Activated CD4-positive, alpha-beta memory T cell treated with anti-CD3 and anti-CD28 coated beads, Interleukin-2, amount 10 ng/mL, durations not matched to agents 7 days and 5 days (primary cell): Measurements from ENCODE around the gene LRP4. TPM values are rescaled to one million over a fixed set of nuclear protein-coding genes. Genes with fewer than 3 reads are reported as not detected.

ENCODE experiments used
- CTCF ChIA-PET: fragments of 350-600 bp; sonication (Branson Sonifier 250); formaldehyde crosslinking; loops from one replicate; lab custom pipeline; 2021; ENCODE audit warnings: antibody characterized with exemption, inconsistent platforms; lab: Charles Lee
- POLR2A ChIA-PET: fragments of 350-600 bp; sonication (Branson Sonifier 250); formaldehyde crosslinking; loops from one replicate; lab custom pipeline; 2021; ENCODE audit warnings: antibody characterized with exemption; lab: Charles Lee
- DNase-seq: peaks from one replicate; pipeline ENCODE4 v3.0.0-alpha.2; 2020
- H3K27ac Mint-ChIP-seq: one replicate; pipeline ENCODE4 v1.8.0; 2021; ENCODE audit warnings: mild to moderate bottlenecking, mixed read lengths
- H3K27me3 Mint-ChIP-seq: one replicate; pipeline ENCODE4 v1.8.0; 2021; ENCODE audit warnings: mixed read lengths
- H3K36me3 Mint-ChIP-seq: one replicate; pipeline ENCODE4 v1.8.0; 2021; ENCODE audit warnings: low read depth, mixed read lengths
- H3K4me1 Mint-ChIP-seq: one replicate; pipeline ENCODE4 v1.8.0; 2021; ENCODE audit warnings: mixed read lengths
- H3K4me3 Mint-ChIP-seq: one replicate; pipeline ENCODE4 v1.8.0; 2021; ENCODE audit warnings: mild to moderate bottlenecking, mixed read lengths
- H3K9me3 Mint-ChIP-seq: one replicate; pipeline ENCODE4 v1.8.0; 2021; ENCODE audit warnings: mixed read lengths
- total RNA-seq, 2 experiments: library from RNA; stranded (reverse); gene quantifications; one replicate each; pipeline ENCODE4 v1.2.3, GENCODE V29; 2021

Gene LRP4
- total RNA-seq, 2 experiments from 2014 or later: 0.05 TPM; not detected in 1

DNA sequence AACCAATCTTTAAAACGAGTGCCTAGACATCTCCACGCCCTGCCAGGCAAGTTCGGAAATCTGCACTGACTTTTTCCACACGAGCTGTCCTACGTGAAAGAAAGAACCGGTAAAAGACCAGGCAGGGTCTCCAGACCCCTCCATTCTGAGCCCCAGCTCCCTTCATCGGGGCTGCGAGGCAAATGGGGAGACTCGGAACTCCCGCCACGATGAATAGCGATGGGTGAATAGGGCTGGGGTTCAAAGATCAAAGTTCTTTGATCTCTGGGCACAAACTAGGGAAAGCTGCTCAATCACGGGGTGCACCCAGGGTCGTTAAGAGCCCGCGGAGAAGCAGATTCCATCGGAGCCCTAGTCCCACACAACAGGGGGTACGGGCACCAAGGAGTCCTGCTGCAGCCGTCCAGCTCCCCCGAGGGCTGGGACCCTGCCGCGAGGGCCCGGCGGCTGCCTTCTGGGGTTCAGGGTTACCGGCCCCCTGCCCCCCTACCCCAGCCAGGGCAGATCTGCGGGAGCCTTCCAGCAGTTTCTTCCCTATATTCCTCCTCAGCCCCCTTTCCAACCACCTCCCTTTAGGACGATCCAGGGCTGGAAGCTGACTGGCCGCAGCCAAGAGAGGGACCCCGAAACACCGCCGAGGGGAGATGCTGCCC lies 1.1 kb downstream of the LRP4 start:
- Mint-ChIP-seq H3K27me3 (peaks cover 68% of the 10 kb centered on the region), H3K27ac (no peak overlapping the region), H3K36me3 (peaks cover 4% of the 10 kb centered on the region), H3K9me3 (no peaks in the 10 kb centered on the region), H3K4me3 (peak overlapping the region; percentile 56), H3K4me1 (peaks cover 29% of the 10 kb centered on the region)
- ChIA-PET CTCF (interaction anchor here (1.2 to 1.5 kb wide), 2 partner anchors 236 to 237 kb away, joined by 3 to 7 read pairs; no protein-coding TSS in a partner anchor), POLR2A (interaction anchor here (0.5 to 1.2 kb wide), 3 partner anchors 13 to 298 kb away, joined by 3 read pairs; partner anchors contain the start of genes CSTPP1 and DDB2)
- no peak for DNase-seq

DNA sequence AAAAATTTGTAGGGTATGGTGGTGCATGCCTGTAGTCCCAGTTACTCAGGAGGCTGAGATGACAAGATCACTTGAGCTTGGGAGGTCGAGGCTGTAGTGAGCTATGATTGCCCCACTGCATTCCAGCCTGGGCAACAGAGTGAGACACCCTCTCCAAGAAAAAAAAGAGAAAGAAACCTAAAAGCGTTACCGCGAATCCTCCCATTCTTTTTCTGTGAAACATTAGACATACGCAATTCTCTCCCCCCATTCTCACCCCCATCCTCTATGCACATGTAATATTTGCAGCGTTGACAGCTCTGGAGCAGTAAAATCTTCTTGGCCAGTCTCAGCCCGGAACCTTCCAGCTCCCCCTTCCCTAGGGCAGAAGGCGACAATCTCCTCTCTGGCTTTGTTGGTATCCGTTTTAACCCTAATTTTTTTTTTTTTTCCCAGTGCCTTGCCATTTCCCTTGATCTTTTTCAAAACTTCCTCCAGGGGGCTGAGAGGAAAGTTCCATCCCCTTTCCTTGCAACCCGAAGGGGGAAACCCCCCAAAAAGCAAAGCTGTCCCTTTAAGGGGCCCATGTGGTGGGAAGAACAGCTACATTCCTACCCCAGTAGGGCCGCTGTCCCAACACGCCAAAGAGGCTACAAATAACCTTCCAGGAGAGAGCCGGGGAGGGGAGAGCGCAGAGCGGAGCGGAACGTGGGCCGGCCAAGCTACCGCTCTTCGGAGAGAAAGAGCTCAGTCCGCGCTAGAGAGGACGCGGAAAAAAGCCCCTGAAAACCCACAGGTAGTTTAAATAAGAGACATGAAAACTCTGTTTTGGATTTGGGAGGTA lies 1.9 kb downstream of the LRP4 start:
- Mint-ChIP-seq H3K9me3 (no peaks in the 10 kb centered on the region), H3K4me1 (peaks cover 29% of the 10 kb centered on the region), H3K4me3 (peak overlapping the region; percentile 25), H3K27ac (no peak overlapping the region), H3K36me3 (peaks cover 4% of the 10 kb centered on the region), H3K27me3 (peaks cover 71% of the 10 kb centered on the region)
- CTCF ChIA-PET: interaction anchor here (0.7 to 1.5 kb wide), 4 partner anchors 15 to 238 kb away, joined by 3 to 7 read pairs (median 4); no protein-coding TSS in a partner anchor
- DNase-seq: no peak
- POLR2A ChIA-PET: interaction anchor here (0.7 to 1.2 kb wide), 3 partner anchors 12 to 298 kb away, joined by 3 read pairs; partner anchors contain the start of genes CSTPP1 and DDB2

DNA sequence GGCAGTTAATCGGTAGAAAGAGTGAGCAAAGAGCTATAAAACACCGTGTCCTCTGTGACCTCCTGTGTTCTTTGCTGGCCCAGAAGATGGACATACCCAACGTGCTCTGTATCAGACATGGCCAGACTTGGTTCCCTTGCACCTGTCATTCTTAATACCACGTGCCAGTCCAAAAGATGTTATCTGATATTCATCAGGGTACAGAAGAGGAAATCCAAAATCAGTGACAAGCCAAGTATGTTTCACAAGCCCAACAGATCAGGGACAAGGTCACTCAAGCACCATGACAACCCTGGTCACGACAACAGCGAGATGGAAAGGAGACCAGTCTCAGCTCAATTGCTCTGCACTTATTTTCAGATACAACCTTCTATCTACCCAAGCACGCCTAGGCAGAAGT lies 3.4 kb downstream of the LRP4 start:
- H3K27me3 Mint-ChIP-seq: peaks cover 78% of the 10 kb centered on the region
- H3K4me3 Mint-ChIP-seq: no peak overlapping the region
- no peak for DNase-seq
- ChIA-PET POLR2A (no interaction called here), CTCF (no interaction called here)
- peaks cover 28% of the 10 kb centered on the region for H3K4me1 Mint-ChIP-seq
- peaks cover 4% of the 10 kb centered on the region for H3K36me3 Mint-ChIP-seq
- no peaks in the 10 kb centered on the region for H3K9me3 Mint-ChIP-seq
- H3K27ac Mint-ChIP-seq: no peak overlapping the region

DNA sequence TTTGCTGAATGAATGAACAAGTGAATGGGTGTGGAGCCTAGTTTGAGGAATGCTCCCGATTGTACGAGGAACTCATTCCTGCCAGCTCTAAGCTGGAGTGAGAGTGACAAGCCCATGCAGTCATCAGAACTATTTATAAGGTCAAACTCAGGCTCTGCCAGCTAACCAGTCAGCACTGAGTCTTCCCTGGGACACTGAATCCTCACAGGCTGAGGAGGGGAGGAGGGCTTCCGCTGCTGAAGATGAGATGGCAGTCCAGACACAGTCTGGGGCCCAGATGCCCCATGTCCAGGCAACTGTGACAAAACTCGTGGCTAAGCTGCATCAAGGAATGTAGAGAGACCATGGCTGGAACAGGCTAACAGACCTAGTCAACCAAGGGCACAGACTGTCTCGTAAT lies 4.0 kb downstream of the LRP4 start:
- Mint-ChIP-seq H3K9me3 (no peaks in the 10 kb centered on the region), H3K36me3 (peaks cover 4% of the 10 kb centered on the region)
- no peak for DNase-seq

DNA sequence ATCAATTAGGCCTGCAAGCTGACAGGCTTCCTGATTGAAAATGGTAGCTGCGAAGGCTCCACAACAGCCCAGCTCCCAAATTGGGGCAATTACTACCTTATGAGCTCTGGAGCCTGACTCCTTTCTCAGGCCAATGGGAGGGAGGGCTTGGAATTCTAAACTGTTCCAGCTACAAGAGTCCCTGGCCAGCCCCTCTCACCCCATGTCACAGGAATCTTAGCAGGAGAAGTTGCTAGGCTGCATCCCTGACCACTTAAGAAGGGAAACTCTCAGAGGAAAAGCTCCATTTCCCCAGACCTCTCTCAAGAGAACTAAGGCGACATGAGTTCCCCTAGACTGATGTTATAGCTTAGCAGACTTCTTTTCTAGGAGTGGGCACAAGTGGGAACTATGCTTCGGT lies 4.9 kb downstream of the LRP4 start:
- ChIA-PET CTCF (interaction anchor here (2.3 kb wide), 1 partner anchor 240 kb away, joined by 12 read pairs; no protein-coding TSS in a partner anchor), POLR2A (interaction anchor here (0.6 kb wide), 1 partner anchor 16 kb away, joined by 3 read pairs; no protein-coding TSS in a partner anchor)
- Mint-ChIP-seq H3K27ac (no peak overlapping the region), H3K9me3 (no peaks in the 10 kb centered on the region), H3K4me3 (no peak overlapping the region), H3K27me3 (peaks cover 70% of the 10 kb centered on the region), H3K4me1 (peaks cover 15% of the 10 kb centered on the region), H3K36me3 (no peaks in the 10 kb centered on the region)
- no peak for DNase-seq

More for the DNA sequence above, 4.0 kb downstream of the LRP4 start:
- Mint-ChIP-seq H3K4me1 (peaks cover 23% of the 10 kb centered on the region), H3K27me3 (peaks cover 73% of the 10 kb centered on the region), H3K4me3 (no peak overlapping the region), H3K27ac (no peak overlapping the region)
- ChIA-PET POLR2A (no interaction called here), CTCF (interaction anchor here (2.3 kb wide), 1 partner anchor 239 kb away, joined by 12 read pairs; no protein-coding TSS in a partner anchor)

DNA sequence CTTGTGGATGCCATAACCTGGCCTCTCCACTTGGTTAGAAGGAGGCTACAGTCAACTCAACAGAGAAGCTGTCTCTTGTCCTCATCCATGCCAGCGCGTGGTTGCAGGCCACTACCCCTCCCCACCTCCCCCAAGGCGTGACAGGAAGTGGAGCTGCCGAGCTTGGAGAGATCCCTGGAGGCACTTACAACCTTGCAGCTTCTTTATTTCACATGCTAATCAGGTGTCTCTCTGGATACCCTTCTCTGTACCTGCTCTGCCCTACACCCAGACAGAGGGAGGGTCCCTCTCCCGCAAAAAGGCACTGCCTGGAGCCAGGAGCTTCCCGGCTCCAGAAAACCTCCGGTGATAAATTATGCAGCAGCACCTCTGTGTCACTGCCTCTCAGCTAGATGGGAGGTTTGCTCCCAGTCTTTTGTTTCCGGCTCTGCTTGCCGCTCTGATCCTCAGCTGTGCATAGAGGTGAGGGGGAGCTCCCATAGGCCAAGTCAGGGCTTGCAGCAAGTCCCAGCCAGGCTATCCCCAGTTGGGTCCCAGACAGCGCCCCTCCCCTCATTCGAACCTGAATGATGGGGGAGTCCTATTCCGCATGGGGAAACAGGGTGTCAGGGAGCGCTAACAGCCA lies 5.7 kb downstream of the LRP4 start:
- Mint-ChIP-seq H3K27ac (no peak overlapping the region), H3K4me3 (no peak overlapping the region), H3K27me3 (peaks cover 67% of the 10 kb centered on the region), H3K36me3 (no peaks in the 10 kb centered on the region), H3K4me1 (peaks cover 13% of the 10 kb centered on the region), H3K9me3 (no peaks in the 10 kb centered on the region)
- DNase-seq: no peak
- ChIA-PET CTCF (interaction anchor here (2.3 kb wide), 1 partner anchor 241 kb away, joined by 12 read pairs; no protein-coding TSS in a partner anchor), POLR2A (interaction anchor here (0.6 kb wide), 1 partner anchor 16 kb away, joined by 3 read pairs; no protein-coding TSS in a partner anchor)

DNA sequence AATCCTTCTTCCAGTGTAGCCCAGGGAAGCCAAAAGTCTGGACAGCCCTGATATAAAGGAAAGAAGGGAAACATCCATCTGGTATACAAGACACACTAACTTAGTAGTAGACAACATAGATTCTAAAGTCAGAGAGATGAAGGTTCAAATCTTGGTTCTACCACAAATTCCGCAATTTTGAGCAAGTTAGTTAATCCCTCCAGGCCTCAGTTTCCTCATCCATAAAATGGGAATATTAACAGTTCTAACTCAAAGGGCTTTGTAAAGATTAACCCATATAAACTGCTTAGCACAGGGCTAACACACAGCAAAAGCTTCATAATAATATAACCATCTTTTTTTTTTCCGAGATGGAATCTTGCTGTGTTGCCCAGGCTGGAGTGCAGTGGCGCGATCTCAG lies 10.7 kb downstream of the LRP4 start:
- Mint-ChIP-seq H3K4me3 (no peak overlapping the region), H3K9me3 (no peaks in the 10 kb centered on the region), H3K36me3 (no peaks in the 10 kb centered on the region), H3K27me3 (peaks cover 34% of the 10 kb centered on the region), H3K27ac (no peak overlapping the region), H3K4me1 (peaks cover 3% of the 10 kb centered on the region)
- ChIA-PET POLR2A (no interaction called here), CTCF (no interaction called here)
- DNase-seq: no peak

DNA sequence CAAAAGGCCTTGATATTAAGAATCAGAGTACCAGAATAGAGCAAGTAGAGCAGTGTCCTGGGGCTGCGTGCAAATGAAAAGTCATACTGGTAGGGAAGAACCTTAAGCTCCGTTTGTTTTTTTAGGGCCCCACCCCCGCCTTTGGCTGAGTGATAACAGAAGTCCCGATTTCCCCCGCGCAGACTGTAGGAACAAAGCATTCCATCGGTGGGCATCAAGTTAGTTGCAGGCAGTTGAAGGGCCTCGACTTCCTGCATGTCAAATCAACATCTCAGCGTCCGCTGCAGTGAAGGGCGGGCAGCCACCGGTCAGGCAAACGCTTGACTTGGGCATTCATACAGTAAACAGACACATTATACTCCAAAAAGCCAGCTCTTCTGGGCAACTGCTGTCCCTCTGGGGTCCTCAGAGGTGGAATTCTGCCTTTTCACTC lies 11.7 kb downstream of the LRP4 start:
- Mint-ChIP-seq H3K9me3 (no peaks in the 10 kb centered on the region), H3K4me3 (no peak overlapping the region), H3K4me1 (peaks cover 3% of the 10 kb centered on the region), H3K27me3 (peaks cover 27% of the 10 kb centered on the region), H3K27ac (no peak overlapping the region), H3K36me3 (no peaks in the 10 kb centered on the region)
- ChIA-PET CTCF (no interaction called here), POLR2A (no interaction called here)
- DNase-seq: no peak

DNA sequence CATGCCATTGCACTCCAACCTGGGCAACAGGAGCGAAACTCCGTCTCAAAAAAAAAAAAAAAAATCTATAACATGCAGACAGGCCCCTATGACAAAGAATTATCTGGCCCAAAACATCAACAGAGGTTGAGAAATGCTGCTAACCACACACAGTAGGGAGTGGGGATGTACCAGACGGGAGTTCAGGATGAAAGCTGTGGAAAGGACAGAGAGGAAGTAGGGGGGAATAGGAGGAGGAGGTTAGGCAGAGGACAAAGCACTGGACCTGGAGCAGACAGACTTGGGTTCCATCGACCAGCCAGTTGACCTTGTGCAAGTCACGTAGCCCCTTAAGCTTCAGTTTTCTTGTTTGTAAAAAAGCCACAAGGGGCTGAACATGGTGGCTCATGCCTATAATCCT lies 12.5 kb downstream of the LRP4 start:
- Mint-ChIP-seq H3K4me1 (peaks cover 3% of the 10 kb centered on the region), H3K4me3 (no peak overlapping the region), H3K36me3 (no peaks in the 10 kb centered on the region), H3K27me3 (peaks cover 22% of the 10 kb centered on the region), H3K9me3 (no peaks in the 10 kb centered on the region), H3K27ac (no peak overlapping the region)
- CTCF ChIA-PET: interaction anchor here (0.7 kb wide), 1 partner anchor 904 kb away, joined by 3 read pairs; no protein-coding TSS in a partner anchor
- POLR2A ChIA-PET: no interaction called here
- DNase-seq: no peak

DNA sequence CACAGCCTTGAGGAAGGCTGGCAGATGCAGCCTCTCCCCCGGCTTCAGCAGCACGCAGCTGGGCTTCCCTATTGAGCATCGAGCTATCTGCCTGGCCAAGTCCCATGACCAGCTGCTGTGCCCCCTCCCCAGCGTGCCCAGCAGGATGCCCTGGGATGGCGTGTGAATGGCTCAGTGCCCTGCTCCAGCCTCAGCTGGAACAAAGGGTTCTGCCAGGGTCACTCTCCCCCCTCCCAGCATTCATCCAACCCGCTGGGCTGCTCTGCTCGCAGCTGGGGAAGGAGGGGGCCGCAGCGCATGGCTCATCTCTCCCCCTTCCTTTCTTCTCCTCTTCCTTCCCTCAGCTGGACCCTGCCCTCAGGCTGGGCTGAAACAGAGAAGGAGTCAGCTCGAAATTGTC lies 14.5 kb downstream of the LRP4 start:
- H3K27ac Mint-ChIP-seq: no peak overlapping the region
- ChIA-PET POLR2A (interaction anchor here (1.4 kb wide), 1 partner anchor 13 kb away, joined by 3 read pairs; no protein-coding TSS in a partner anchor), CTCF (interaction anchor here (1.2 kb wide), 1 partner anchor 249 kb away, joined by 3 read pairs; no protein-coding TSS in a partner anchor)
- no peak for DNase-seq
- no peaks in the 10 kb centered on the region for H3K36me3 Mint-ChIP-seq
- peaks cover 3% of the 10 kb centered on the region for H3K4me1 Mint-ChIP-seq
- no peaks in the 10 kb centered on the region for H3K9me3 Mint-ChIP-seq
- H3K4me3 Mint-ChIP-seq: no peak overlapping the region
- peaks cover 16% of the 10 kb centered on the region for H3K27me3 Mint-ChIP-seq

DNA sequence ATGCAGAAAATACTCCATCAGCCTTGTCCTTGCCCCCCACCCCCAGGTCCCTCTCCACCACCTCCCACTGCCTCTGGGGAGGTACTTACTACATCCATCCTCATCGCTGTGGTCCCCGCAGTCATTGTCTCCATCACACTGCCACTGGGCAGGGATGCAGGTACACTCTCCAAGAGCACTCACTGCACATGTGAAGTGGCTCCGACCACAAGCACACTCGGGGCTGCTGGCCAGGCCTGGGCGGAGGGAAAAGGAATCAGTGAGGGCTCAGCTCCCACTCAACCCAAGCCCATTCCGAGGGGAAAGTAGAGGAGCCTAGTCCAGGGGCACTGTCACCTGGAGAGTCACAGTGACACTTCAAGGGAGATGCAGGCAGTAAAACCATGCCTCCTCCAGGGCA lies 15.7 kb downstream of the LRP4 start:
- Mint-ChIP-seq H3K9me3 (no peaks in the 10 kb centered on the region), H3K4me3 (no peak overlapping the region), H3K27ac (no peak overlapping the region), H3K36me3 (no peaks in the 10 kb centered on the region), H3K27me3 (peaks cover 13% of the 10 kb centered on the region), H3K4me1 (peaks cover 3% of the 10 kb centered on the region)
- no peak for DNase-seq
- ChIA-PET POLR2A (no interaction called here), CTCF (interaction anchor here (0.6 kb wide), 1 partner anchor 229 kb away, joined by 3 read pairs; no protein-coding TSS in a partner anchor)

DNA sequence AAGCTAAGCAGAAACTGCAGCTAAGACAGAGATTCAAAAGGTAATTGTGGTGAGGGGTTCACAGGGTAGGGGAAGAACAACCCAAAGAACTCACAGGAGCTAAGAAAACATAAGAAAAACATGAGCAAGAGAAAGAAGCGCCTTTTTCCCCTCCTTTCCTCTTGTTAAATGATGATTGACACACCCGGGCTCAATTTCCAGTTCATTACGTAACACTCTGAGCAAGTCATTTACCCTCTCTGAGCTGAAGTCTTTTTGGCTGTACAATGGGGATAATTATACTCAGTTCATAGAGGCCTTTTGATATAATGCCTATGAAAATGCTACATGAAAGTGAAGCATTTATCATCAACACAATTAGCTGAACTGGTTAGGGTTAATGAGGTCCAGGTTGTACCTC lies 17.2 kb downstream of the LRP4 start:
- no peak overlapping the region for H3K4me3 Mint-ChIP-seq
- H3K27me3 Mint-ChIP-seq: peaks cover 2% of the 10 kb centered on the region
- POLR2A ChIA-PET: no interaction called here
- H3K4me1 Mint-ChIP-seq: peaks cover 1% of the 10 kb centered on the region
- CTCF ChIA-PET: interaction anchor here (1.0 kb wide), 1 partner anchor 15 kb away, joined by 4 read pairs; no protein-coding TSS in a partner anchor
- H3K27ac Mint-ChIP-seq: no peak overlapping the region
- H3K9me3 Mint-ChIP-seq: no peaks in the 10 kb centered on the region
- DNase-seq: no peak
- no peaks in the 10 kb centered on the region for H3K36me3 Mint-ChIP-seq
